MM.1S (cell line): ENCODE data around the gene CD207.

Source experiments
- EZH2 ChIP-seq: fragments of 300-600 bp; sonication (generic); optimal IDR thresholded peaks from 2 replicates; pipeline ENCODE3; 2017; ENCODE audit warnings: low read depth, mild to moderate bottlenecking, antibody characterized with exemption, low read length, mixed read lengths
- TF ChIP-seq, protein P1 (sequence below): fragments of 300-600 bp; sonication (generic); IDR thresholded peaks from 2 replicates; pipeline ENCODE4 v1.5.1; 2016; ENCODE audit warnings: antibody characterized with exemption, low read length, mixed read lengths

DNA sequence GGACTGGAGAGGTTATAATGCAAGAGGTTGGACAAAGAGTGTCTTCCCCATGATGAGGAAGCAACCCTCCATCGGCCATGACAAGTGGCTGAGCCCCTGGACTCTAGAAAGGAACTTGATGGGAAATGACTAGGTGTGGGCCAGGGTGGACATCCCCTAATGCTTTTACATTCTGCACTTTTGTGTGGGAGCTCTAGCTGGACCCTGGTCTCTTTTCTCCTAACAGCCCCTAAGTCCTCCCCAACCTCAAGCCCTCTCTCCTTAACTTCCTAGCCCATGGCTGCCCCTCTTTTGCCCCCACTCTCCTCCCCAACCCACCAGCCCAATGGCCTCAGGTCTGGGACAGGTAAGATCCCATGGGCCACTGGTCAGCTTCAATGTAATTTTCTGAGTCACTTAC is 2.4 kb downstream of the CD207 start:
- TF ChIP-seq, protein P1, sequence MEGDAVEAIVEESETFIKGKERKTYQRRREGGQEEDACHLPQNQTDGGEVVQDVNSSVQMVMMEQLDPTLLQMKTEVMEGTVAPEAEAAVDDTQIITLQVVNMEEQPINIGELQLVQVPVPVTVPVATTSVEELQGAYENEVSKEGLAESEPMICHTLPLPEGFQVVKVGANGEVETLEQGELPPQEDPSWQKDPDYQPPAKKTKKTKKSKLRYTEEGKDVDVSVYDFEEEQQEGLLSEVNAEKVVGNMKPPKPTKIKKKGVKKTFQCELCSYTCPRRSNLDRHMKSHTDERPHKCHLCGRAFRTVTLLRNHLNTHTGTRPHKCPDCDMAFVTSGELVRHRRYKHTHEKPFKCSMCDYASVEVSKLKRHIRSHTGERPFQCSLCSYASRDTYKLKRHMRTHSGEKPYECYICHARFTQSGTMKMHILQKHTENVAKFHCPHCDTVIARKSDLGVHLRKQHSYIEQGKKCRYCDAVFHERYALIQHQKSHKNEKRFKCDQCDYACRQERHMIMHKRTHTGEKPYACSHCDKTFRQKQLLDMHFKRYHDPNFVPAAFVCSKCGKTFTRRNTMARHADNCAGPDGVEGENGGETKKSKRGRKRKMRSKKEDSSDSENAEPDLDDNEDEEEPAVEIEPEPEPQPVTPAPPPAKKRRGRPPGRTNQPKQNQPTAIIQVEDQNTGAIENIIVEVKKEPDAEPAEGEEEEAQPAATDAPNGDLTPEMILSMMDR, result no peak
- TF ChIP-seq EZH2, result no peak
